ENCODE measurements around the gene MSANTD4. TPM values are rescaled to one million over a fixed set of nuclear protein-coding genes. Genes with fewer than 3 reads are reported as not detected.

MSANTD4 gene
- total RNA-seq, 6 donors from 2014 or later = 15.4 to 44.3 (median 21.8) TPM

DNA sequence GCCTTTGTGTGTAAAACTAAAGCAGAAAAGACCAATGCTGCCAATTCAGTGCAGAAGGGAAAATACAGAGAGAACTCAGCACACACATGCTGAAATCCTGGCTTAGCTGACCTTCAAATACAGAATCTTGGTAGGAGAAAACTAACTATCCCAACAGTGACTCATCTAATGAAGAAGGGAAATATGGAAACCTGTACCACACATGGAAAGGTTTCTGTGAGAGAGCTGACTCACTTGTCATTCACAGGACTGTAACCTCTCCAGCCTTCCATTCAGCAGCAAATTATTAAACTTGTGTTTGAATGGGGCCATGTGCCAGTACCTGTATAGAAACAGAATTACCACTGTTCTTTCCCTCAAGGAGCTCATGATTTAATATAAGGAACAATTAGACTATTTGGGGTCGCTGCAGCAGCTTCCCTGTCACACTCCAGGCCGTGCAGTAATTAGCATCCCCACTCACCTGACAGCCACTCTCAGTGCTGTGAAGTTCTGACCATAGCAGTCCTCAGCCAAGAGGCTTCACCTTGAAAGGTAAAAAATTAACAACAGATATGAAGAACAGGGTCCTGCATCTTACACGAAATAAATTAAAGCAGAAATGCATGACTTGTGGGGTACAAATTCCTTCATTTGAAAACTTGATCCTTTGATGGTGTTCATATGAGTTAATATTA is 53.9 kb downstream of the MSANTD4 start:
- no peak overlapping the region for H3K4me3 ChIP-seq
- no peaks in the 10 kb centered on the region for H3K27me3 ChIP-seq
- H3K27ac ChIP-seq = no peak overlapping the region
- H3K9me3 ChIP-seq = no peaks in the 10 kb centered on the region
- no peaks in the 10 kb centered on the region for H3K4me1 ChIP-seq
- no peaks in the 10 kb centered on the region for H3K36me3 ChIP-seq
- DNase-seq (no peak), ATAC-seq (ENCODE audit: low FRiP score in 2 of 2) (no peak)
- TF ChIP-seq, protein P1, sequence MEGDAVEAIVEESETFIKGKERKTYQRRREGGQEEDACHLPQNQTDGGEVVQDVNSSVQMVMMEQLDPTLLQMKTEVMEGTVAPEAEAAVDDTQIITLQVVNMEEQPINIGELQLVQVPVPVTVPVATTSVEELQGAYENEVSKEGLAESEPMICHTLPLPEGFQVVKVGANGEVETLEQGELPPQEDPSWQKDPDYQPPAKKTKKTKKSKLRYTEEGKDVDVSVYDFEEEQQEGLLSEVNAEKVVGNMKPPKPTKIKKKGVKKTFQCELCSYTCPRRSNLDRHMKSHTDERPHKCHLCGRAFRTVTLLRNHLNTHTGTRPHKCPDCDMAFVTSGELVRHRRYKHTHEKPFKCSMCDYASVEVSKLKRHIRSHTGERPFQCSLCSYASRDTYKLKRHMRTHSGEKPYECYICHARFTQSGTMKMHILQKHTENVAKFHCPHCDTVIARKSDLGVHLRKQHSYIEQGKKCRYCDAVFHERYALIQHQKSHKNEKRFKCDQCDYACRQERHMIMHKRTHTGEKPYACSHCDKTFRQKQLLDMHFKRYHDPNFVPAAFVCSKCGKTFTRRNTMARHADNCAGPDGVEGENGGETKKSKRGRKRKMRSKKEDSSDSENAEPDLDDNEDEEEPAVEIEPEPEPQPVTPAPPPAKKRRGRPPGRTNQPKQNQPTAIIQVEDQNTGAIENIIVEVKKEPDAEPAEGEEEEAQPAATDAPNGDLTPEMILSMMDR (IDR thresholded peaks at IDR 0.05) = no peak
- TF ChIP-seq EP300 (IDR thresholded peaks at IDR 0.05) (no peak), POLR2A (IDR thresholded peaks at IDR 0.05) (no peak), POLR2AphosphoS5 (IDR thresholded peaks at IDR 0.05) (no peak)
- 79 to 84% methylated on average over 3 of the region's 3 CpGs for WGBS, 2 donors

GRCh38 chr11:105960252-105961245 is 61.5 kb downstream of the MSANTD4 start:
- TF ChIP-seq EP300 (IDR thresholded peaks at IDR 0.05) (no peak), POLR2AphosphoS5 (IDR thresholded peaks at IDR 0.05) (no peak), POLR2A (IDR thresholded peaks at IDR 0.05) (no peak)
- TF ChIP-seq, protein P1 (IDR thresholded peaks at IDR 0.05) = no peak

More at GRCh38 chr11:105960252-105961245, 61.5 kb downstream of the MSANTD4 start:
- ATAC-seq (ENCODE audit: low FRiP score in 2 of 2) (no peak), DNase-seq (peak in 1 of 2 donors; percentile 22)
- Histone ChIP-seq H3K4me1 (no peaks in the 10 kb centered on the region), H3K27ac (no peak overlapping the region), H3K9me3 (no peaks in the 10 kb centered on the region), H3K27me3 (no peaks in the 10 kb centered on the region), H3K36me3 (no peaks in the 10 kb centered on the region), H3K4me3 (no peak overlapping the region)
- WGBS, 2 donors = 89 to 90% methylated on average over 14 to 22 of the region's 22 CpGs

Small RNAs within 50 kb of the gene (small RNA-seq; reads per million reads assigned to genes)
- 0 reads per million in 4 donors for gene RNU6-277P

Other genes with a start within 250 kb of the MSANTD4 start
- gene KBTBD3, start 55.1 kb upstream of the MSANTD4 start, total RNA-seq = 1 to 10 TPM; 1.2 to 9.6 (median 6.2) TPM
- 10 to 100 TPM; 21.3 to 31.4 (median 28.2) TPM for gene AASDHPPT, start 55.4 kb upstream of the MSANTD4 start, total RNA-seq